Heart right ventricle (tissue), 16 donors: ENCODE data around the gene LINC01488. TPM values are rescaled to one million over a fixed set of nuclear protein-coding genes. Genes with fewer than 3 reads are reported as not detected.

Source experiments
- ATAC-seq, 8 donors: fragments of 200-7000 bp; cut with Tn5 transposase; one replicate each; pipeline ENCODE4 v1.9.1; 2020; ENCODE audit warnings: mild to moderate bottlenecking in 8 of 8, moderate library complexity in 8 of 8, moderate number of reproducible peaks in 1 of 8
- DNase-seq, 2 donors: peaks; one replicate each; pipeline ENCODE4 v3.0.0-alpha.2; 2020
- H3K27ac ChIP-seq, 10 donors: fragments of 200-600 bp; sonication (generic) in 2 of 10; one replicate each; pipeline versions ENCODE4 v1.5.0 to v1.8.0; 2020 to 2022; ENCODE audit warnings: mild to moderate bottlenecking in 3 of 10
- H3K27me3 ChIP-seq, 7 donors: fragments of 200-600 bp; one replicate each; pipeline ENCODE4 v1.8.0; 2021 to 2022; ENCODE audit warnings: mild to moderate bottlenecking in 2 of 7
- H3K36me3 ChIP-seq, 9 donors: fragments of 200-600 bp; sonication (generic) in 1 of 9; one replicate each; pipeline versions ENCODE4 v1.5.0 to v1.8.0; 2020 to 2022; ENCODE audit warnings: mild to moderate bottlenecking in 2 of 9
- H3K4me1 ChIP-seq, 9 donors: fragments of 200-600 bp; sonication (generic) in 1 of 9; one replicate each; pipeline versions ENCODE4 v1.5.0 to v1.8.0; 2020 to 2022; ENCODE audit warnings: mild to moderate bottlenecking in 4 of 9
- H3K4me3 ChIP-seq, 10 donors: fragments of 200-600 bp; sonication (generic) in 2 of 10; one replicate each; pipeline versions ENCODE4 v1.5.0 to v1.8.0; 2020 to 2022; ENCODE audit warnings: mild to moderate bottlenecking in 7 of 10, moderate library complexity in 2 of 10
- H3K9me3 ChIP-seq, 11 donors: fragments of 200-600 bp in 10 of 11; sonication (generic) in 2 of 11; one replicate each; pipeline versions ENCODE4 v1.5.0 to v1.8.0; 2013 to 2022; ENCODE audit warnings: mild to moderate bottlenecking in 2 of 11, control low read depth in 1 of 11, moderate library complexity in 1 of 11
- WGBS, 2 donors: extraction: QIAGEN DNeasy Blood & Tissue Kit; methylation state at CpG; one replicate each; pipeline ENCODE4 v1.1.7; 2013; ENCODE audit warnings: inconsistent platforms in 1 of 2; 5-methylcytosine and 5-hydroxymethylcytosine counted together
- intact Hi-C, 10 donors: fragments of 100-400 bp; cut with DNase I; formaldehyde crosslinking; loops; one replicate each; pipeline versions ENCODE4 v1.11.1 to v1.14.2; 2022
- long read RNA-seq, 3 donors: library from polyadenylated mRNA; unstranded; transcript quantifications; one replicate each; pipeline ENCODE4 v2.0.0, GENCODE V29; 2020 to 2021
- polyA plus RNA-seq, 2 donors: library from polyadenylated mRNA; stranded (reverse); fragments of 200-250 nt; gene quantifications; one replicate each; pipeline ENCODE4 v1.2.3, GENCODE V29; 2013
- total RNA-seq, 10 donors: library from RNA; stranded (reverse); fragmentation: NEBNext Ultra II Directional in 3 of 10; extraction: Animal tissue kit (Norgen Biotek cat#: 25700) in 3 of 10; gene quantifications; one replicate each; pipeline versions ENCODE4 v1.2.1 to v1.2.4, GENCODE V29; 2021 to 2023
- TF ChIP-seq, protein P1 (sequence below), 9 donors: fragments of 200-600 bp; sonication (generic) in 2 of 9; IDR thresholded peaks; one replicate each; pipeline versions ENCODE4 v1.5.0 to v1.8.0; 2021 to 2022; ENCODE audit warnings: antibody characterized with exemption in 9 of 9, mild to moderate bottlenecking in 5 of 9, moderate library complexity in 1 of 9
- donor health status: Arrhythmogenic right ventricular cardiomyopathy.
- donor health status: ischemic (EF 13 %, LVEDD 7.1; RV severe dilation, severe dysfunction).
- donor health status: healthy with polysubstance abuse.
- donor health status: DM: no; HTN: yes; CAD: no.
- donor health status: DM: no; HTN: no; CAD: no.
- donor health status: ischemic (EF 25% LVEDD 6.9; RV normal size, moderate dysfunction).
- donor health status: ischemic (EF 25% LVEDD 5.7; RV mildly dilated, moderate dysfunction).
- donor health status: healthy.
- donor health status: DM: yes; HTN: yes; CAD: no.
- donor health status: Ischemic cardiomyopathy.
- donor health status: ischemic (EF 35%, LVEDD 5.7; RV mildly dilated, moderate dysfunction).
- donor health status: nonischemic (EF 11% LVEDD 7.7; RV severe dilation, severe dysfunction).
- donor health status: DM: yes; HTN: yes; CAD: no.
- donor health status: PGD.
- donor health status: ischemic (EF 29% LVEDD 5.4; RV normal size, mild dysfunction).
- donor health status: nonischemic (EF 23%, LVEDD 6.1; RV moderate dilation, normal function).

The LINC01488 gene
- total RNA-seq (under 1 TPM in 6 of 10 donors, not detected in 4; 0.12 to 0.23 (median 0.15) TPM), polyA plus RNA-seq (under 1 TPM; 0.03 to 0.59 TPM)
- long read RNA-seq, donor 1: 0 reads
- long read RNA-seq, donor 2: 0 reads
- long read RNA-seq, donor 3: 0 reads

- DNase-seq: no peak
- WGBS, 2 donors: 76 to 88% methylated on average over 4 of the region's 4 CpGs
- H3K27ac ChIP-seq: peak within 1 kb of the TSS in 7 of 10 donors; percentile 64 to 82 (median 72)
These were observed at the start of gene LINC01488 for GRCh38 chr11:69481393-69481844. LINC01488 (plus strand) TSS chr11:69481663.

GRCh38 chr11:69431893-69432738 lies 49.3 kb upstream of the LINC01488 start:
- 94% methylated on average over 14 of the region's 14 CpGs for WGBS, 2 donors
- no peaks in the 10 kb centered on the region for H3K9me3 ChIP-seq
- no peaks in the 10 kb centered on the region for H3K36me3 ChIP-seq
- ATAC-seq (no peak), DNase-seq (no peak)
- intact Hi-C loops: no loop called here
- no peak overlapping the region for H3K4me3 ChIP-seq
- H3K27ac ChIP-seq: no peak overlapping the region
- TF ChIP-seq, protein P1, sequence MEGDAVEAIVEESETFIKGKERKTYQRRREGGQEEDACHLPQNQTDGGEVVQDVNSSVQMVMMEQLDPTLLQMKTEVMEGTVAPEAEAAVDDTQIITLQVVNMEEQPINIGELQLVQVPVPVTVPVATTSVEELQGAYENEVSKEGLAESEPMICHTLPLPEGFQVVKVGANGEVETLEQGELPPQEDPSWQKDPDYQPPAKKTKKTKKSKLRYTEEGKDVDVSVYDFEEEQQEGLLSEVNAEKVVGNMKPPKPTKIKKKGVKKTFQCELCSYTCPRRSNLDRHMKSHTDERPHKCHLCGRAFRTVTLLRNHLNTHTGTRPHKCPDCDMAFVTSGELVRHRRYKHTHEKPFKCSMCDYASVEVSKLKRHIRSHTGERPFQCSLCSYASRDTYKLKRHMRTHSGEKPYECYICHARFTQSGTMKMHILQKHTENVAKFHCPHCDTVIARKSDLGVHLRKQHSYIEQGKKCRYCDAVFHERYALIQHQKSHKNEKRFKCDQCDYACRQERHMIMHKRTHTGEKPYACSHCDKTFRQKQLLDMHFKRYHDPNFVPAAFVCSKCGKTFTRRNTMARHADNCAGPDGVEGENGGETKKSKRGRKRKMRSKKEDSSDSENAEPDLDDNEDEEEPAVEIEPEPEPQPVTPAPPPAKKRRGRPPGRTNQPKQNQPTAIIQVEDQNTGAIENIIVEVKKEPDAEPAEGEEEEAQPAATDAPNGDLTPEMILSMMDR (IDR thresholded peaks at IDR 0.05): no peak
- no peaks in the 10 kb centered on the region for H3K27me3 ChIP-seq
- H3K4me1 ChIP-seq: peaks cover 0 to 20% (median 0%) of the 10 kb centered on the region in 9 donors

More at GRCh38 chr11:69481393-69481844, at the start of gene LINC01488:
- peaks cover 14 to 43% (median 25%) of the 10 kb centered on the region in 9 donors for H3K4me1 ChIP-seq
- no peak within 1 kb of the TSS for H3K4me3 ChIP-seq
- H3K27me3 ChIP-seq: no peaks in the 10 kb centered on the region
- TF ChIP-seq, protein P1 (IDR thresholded peaks at IDR 0.05): no peak
- no peak for ATAC-seq
- H3K36me3 ChIP-seq: no peaks in the 10 kb centered on the region
- intact Hi-C loops: loop anchor here in 2 of 10 donors (10.0 kb wide), 2 partner anchors 347 to 367 kb away; no protein-coding TSS in a partner anchor
- H3K9me3 ChIP-seq: no peaks in the 10 kb centered on the region

- no peaks in the 10 kb centered on the region for H3K27me3 ChIP-seq
- H3K4me1 ChIP-seq: peaks cover 0 to 20% (median 0%) of the 10 kb centered on the region in 9 donors
- H3K27ac ChIP-seq: no peak overlapping the region
- H3K9me3 ChIP-seq: no peaks in the 10 kb centered on the region
- ATAC-seq (no peak), DNase-seq (no peak)
- TF ChIP-seq, protein P1 (IDR thresholded peaks at IDR 0.05): no peak
- no peaks in the 10 kb centered on the region for H3K36me3 ChIP-seq
- WGBS, 2 donors: 94% methylated on average over 7 of the region's 7 CpGs
- H3K4me3 ChIP-seq: no peak overlapping the region
- intact Hi-C loops: no loop called here
These were observed 47.7 kb upstream of the LINC01488 start for GRCh38 chr11:69433741-69434140.

DNA sequence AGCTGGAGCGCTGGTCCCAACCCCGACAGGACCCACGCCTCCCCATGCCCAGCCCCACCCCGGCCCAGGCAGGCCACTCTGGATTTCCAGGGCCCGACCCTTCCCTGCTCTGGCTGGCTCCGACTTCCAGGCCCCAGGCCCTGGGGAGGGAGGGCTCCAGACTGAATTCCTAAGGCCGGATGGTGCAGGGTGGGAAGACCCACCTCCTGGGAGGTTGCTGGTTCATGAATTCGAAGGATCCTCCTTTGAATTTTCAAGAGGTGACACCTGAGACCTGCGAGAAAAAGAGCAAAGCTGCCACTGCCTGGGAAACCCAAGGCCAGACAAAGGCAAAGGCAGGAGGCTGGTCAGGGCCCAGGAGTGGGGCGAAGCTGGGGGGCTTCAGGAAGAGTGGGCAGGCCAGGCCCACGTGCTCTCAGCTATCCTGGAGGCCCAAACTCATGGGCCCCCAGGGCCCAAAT lies 47.0 kb upstream of the LINC01488 start:
- intact Hi-C loops: no loop called here
- ATAC-seq: no peak
- no peaks in the 10 kb centered on the region for H3K27me3 ChIP-seq
- no peak for DNase-seq
- H3K4me3 ChIP-seq: no peak overlapping the region
- H3K36me3 ChIP-seq: no peaks in the 10 kb centered on the region
- TF ChIP-seq, protein P1 (IDR thresholded peaks at IDR 0.05): no peak
- WGBS, 2 donors: 81 to 83% methylated on average over 11 of the region's 11 CpGs
- no peak overlapping the region for H3K27ac ChIP-seq
- H3K9me3 ChIP-seq: no peaks in the 10 kb centered on the region
- H3K4me1 ChIP-seq: peaks cover 0 to 20% (median 0%) of the 10 kb centered on the region in 9 donors
